SW 1271 (cell line): Measurements from ENCODE around the gene RDH8.

ENCODE experiments used
- DNase-seq, 2 experiments: peaks; one replicate each; lab custom pipeline; 2025; lab: John Stamatoyannopoulos, UW

Gene RDH8

GRCh38 chr19:10013316-10013715 is at the start of gene RDH8:
Gene RDH8 (plus strand): TSS chr19:10013483. CDS start chr19:10013498, 15 bp downstream.
- no peak for DNase-seq

- no peak for DNase-seq
Observed at GRCh38 chr19:9966024-9966423, 47.3 kb upstream of the RDH8 start.

GRCh38 chr19:9966448-9966847 is 46.8 kb upstream of the RDH8 start:
- DNase-seq: no peak

DNA sequence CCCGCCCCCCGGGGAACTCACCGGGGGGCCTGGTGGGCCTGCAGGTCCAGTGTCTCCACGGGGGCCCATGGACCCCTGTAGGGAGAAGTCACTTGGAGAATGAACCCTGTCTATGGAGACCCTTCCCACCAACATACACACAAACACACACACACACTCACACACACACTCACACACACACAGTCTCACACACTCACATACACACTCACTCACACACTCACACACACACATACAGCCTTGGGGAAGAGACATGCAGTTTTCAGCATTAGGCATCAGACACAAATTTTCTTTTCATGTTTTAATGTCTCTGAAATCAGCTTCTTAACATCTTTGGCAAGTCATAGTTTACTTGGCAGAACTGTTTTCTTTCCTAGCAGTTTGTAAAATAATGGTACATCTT is 46.0 kb upstream of the RDH8 start:
- no peak for DNase-seq

- no peak for DNase-seq
Observed at GRCh38 chr19:9968820-9969687, 44.2 kb upstream of the RDH8 start.

DNA sequence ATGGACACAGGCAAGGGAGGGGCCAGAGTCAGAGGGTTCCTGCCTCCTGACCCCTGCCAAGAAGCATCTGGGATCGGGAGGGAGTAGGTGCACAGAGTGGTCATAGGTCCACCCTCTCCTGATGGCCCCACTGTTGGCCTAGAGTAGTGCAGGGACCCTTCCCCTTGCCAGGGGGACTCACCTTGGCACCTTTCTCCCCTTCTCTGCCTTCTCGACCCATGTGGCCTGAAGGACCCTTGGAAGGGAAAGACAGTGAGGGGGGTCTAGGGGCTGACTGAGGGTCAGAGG is 43.7 kb upstream of the RDH8 start:
- no peak for DNase-seq

DNA sequence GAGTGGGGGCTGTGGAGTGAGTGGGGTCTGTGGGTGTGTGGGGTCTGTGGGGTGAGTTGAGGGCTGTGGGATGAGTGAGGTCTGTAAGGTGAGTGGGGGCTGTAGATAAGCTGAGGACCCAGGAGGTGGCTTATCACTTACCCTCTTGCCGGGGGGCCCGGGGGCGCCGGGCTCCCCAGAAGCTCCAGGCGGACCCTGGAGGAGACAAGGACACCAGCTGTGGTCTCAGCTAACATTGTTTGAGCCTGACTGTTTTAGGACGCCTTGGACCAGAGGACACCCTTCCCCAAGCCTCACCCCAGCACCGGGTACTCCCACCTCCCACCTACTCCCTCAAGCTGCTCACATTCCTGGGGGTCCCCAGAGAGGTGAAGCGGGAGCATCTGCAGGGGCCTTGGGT is 42.8 kb upstream of the RDH8 start:
- DNase-seq: no peak

DNA sequence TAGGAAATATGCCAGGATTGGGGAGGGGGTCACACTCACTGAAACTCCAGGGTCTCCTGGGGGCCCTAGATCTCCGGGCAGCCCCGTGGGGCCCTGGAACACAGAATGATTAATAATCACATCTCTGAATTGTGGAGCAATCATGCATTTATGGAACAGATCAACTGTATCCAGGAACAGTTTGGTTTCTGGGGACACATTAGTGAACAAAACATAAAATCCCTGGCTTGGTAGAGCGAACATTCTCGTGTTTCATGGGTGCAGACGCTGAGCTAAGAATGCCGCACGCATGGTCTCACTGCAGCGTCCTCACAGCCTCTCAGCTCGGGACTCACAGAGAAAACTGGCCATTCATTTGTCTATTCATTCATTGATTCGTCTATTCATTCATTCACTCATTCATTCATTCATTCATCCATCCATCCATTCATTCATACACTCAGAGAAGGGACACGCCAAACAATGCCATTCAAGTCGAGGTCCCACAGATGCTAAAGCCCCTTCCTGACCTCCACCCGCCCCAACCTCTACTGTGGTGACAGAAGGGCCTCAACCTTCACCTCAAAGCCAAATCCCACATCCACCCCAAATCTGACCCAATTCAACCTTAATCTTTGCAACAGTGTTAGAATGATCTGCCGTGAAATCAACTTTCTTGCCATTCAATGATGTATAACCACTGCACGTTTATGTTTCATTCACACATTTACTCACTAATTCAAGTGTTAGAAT is 42.0 kb upstream of the RDH8 start:
- DNase-seq: no peak

DNA sequence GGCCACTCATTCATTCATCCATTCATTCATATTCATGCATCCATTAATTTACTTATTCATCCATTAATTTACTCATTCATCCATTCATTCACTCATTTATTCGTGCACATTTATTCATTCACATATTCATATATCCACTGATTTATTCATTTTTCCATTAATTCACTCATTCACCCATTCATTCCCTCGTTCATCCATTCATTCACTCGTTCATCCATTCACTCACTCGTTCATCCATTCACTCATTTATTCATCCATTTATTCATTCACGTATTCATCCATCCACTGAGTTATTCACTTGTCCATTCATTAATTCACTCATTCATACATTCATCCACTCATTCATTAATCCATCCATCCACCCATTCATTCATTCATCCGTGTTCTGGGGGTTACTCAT is 41.2 kb upstream of the RDH8 start:
- no peak for DNase-seq

GRCh38 chr19:9981406-9982260 is 31.6 kb upstream of the RDH8 start:
- no peak for DNase-seq

DNA sequence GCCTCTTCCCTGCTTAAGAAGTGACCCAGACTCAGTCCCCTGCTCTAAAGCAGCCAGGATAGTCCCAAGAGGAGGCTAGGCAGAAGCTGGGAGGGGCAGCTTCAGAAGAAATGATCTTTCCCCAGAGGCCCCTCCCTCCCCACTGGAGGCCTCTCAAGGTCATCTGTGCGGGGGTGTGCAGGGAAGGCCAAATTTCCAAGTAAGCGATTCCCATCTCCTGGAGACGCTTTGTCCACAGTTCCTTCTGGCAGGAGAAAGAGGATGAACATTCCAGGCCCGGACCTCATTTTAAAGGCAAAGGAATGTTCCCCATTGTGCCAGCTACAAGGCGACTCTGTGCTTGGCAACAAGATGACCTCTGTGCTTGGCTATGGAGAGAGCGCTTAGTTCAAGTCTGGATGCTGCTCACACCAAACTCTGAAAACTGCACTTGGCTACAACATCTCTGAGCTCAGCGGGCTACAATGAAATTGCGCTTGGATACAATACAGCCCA is 26.4 kb upstream of the RDH8 start:
- DNase-seq: no peak

DNA sequence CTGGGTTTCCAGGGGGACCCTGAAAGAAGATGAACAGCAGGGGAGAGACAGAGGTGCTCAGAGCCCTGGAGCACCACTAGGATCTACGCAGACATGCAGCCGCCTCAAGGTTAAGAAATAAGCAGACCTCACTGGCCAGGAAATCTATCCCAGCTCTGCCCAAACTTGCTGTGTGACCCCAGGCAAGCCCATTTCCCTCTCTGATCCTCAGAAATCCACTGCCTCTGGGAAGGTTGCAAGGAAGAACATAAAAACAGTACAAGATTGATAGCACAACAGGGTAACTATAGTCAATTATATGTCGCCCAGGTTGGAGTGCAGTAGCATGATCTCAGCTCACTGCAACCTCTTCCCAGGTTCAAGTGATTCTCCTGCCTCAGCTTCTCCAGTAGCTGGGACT is 23.8 kb upstream of the RDH8 start:
- no peak for DNase-seq

GRCh38 chr19:9991425-9992191 is 21.7 kb upstream of the RDH8 start:
- DNase-seq: no peak

DNA sequence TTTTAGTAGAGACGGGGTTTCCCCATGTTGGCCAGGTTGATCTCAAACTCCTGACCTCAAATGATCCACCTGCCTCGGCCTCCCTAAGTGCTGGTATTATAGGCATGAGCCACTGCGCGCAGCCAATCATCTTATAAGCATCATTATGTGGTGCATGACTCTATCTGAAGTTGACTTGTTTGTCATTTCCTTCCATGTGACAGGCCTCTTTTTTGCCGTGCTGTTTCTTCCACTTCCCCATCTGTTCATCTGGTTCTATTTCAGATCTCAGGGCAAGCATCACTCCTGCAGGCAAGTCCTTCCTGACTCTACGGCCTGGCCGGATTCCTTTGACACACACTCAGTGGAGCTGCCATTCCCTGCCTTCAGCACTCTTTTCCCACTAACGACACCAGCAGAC is 18.2 kb upstream of the RDH8 start:
- no peak for DNase-seq

- no peak for DNase-seq
Observed at GRCh38 chr19:9995999-9996398, 17.3 kb upstream of the RDH8 start.

DNA sequence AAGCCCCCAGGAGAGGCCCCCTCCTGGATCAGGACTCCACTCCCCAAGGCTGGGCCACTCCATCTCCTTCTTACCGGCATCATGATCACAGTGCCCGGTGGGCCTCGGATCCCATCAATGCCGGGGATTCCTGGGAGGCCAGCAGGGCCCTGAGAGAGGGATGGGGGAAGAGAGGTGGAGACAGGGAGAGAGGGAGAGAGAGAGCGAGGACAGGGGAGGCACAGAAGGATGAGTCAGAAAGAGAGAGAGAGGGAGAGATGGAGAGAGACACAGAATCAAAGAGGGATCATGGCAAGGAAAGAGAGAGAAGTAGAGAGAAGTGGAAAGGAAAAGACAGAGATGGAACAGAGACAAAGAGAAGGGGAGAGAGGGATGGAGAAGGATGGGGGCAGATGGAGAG is 16.7 kb upstream of the RDH8 start:
- DNase-seq: no peak

- peak; percentile 22 to 54 for DNase-seq
Observed at GRCh38 chr19:10000171-10000826, 13.0 kb upstream of the RDH8 start.

GRCh38 chr19:10001899-10002298 is 11.4 kb upstream of the RDH8 start:
- no peak for DNase-seq

DNA sequence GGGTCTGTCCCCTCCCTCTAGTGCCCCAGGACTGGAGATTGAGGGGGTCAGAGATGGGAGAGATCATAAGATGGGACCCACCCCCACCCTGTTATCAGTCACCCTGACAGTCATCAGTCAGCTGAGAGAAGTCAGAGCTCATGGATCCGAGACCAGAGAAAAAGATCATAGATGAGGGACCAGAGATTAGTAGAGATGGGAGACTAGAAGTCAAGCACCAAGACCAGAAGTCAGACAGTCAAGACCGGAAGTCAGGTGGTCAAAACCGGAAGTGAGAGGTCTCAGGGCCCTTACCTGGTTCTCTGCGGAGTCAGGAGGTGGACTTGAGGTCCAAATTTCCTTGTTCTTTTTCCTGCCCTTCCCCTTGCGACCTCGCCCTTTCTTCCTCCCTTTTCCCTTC is 10.0 kb upstream of the RDH8 start:
- no peak for DNase-seq

- no peak for DNase-seq
Observed at GRCh38 chr19:10004617-10005016, 8.7 kb upstream of the RDH8 start.

- DNase-seq: no peak
Observed at GRCh38 chr19:10005632-10006334, 7.5 kb upstream of the RDH8 start.
